Thyroid gland (tissue), 4 donors: Measurements from ENCODE around the gene ADARB1.

Experiments used
- CTCF ChIP-seq, 6 experiments: fragments of 200-600 bp in 3 of 6; fragments of 450-650 bp in 3 of 6; sonication (generic) in 3 of 6; IDR thresholded peaks; one replicate each; pipeline ENCODE4 v1.5.1; 2016 to 2019; ENCODE audit warnings: antibody characterized with exemption in 6 of 6, mild to moderate bottlenecking in 2 of 6, inconsistent platforms in 1 of 6, moderate library complexity in 1 of 6
- POLR2A ChIP-seq, 2 donors: fragments of 450-650 bp; IDR thresholded peaks; one replicate each; pipeline ENCODE4 v1.6.1; 2017; ENCODE audit warnings: antibody characterized with exemption in 2 of 2, mild to moderate bottlenecking in 2 of 2, moderate library complexity in 1 of 2

GRCh38 chr21:45202889-45203288, 128.5 kb downstream of the ADARB1 start:
- TF ChIP-seq POLR2A (IDR thresholded peaks at IDR 0.05) (no peak), CTCF (IDR thresholded peaks at IDR 0.05) (no peak)
